ENCODE data around the gene SLC5A4.
"Not testable (repeated sequence)": the region's sequence is repeated elsewhere in the genome, so short reads cannot be mapped to it uniquely, and the experiment has no call there.

The SLC5A4 gene

DNA sequence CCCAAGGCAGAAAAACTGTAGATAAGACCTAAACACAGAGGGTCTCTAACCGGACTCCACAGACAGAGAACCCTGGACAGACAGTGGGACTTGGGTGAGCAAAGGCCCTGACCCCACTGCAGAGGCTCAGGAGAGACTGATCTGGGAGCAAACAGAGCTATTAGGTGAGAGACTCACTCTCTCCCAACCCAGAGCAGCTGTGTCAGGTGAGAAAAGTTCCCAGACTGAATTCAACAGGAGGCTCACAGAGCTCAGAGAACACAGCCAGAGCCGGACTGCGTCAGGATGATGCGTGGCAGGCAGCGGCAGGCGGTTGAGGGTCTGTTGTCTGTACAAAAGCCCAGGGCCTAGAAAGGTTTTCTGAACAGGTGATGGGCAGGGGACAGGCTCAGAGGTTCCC lies 55.8 kb downstream of the SLC5A4 start:
- DNase-seq: no peak

DNA sequence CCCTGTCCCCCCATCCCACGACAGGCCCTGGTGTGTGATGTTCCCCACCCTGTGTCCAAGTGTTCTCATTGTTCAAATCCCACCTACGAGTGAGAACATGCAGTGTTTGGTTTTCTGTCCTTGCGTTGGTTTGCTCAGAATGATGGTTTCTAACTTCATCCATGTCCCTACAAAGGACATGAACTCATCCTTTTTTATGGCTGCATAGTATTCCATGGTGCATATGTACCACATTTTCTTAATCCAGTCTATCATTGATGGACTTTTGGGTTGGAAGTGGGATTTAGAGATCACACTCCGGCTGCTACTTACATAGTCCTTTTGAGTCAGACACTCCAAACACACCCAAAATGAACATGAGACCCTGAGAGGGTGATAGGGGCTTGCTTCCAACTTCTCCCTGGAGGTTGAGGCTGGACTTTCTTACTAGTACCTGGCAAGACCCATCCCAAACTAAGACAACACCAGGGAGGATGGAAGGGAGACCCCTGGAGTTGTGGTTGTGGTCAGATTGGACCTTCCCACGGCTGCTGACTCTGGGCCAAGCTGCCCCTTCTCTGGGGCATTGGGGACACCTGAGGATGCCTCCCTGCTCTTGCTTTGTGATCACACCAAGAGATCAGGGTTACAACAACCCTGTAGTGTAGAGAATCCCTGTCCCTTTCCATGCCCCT lies 57.5 kb downstream of the SLC5A4 start:
- DNase-seq: not testable (repeated sequence)

DNA sequence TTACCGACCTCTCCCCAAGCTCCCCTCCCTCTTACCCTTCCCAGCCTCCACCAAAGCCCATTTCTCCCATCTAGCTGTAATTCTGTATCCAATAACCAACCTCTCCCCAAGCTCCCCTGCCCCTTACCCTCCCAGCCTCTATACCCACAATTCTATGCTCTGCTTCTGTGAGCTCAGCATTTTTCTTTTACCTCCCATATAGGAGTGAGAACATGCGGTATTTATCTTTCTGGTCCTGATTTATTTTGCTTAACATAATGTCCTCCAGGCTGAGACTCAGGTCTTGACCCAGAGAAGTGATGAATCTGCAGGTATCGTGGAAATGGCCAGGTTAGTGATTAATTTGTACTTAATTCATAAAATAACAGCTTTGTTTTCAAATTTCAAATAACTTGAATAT lies 59.2 kb downstream of the SLC5A4 start:
- DNase-seq: not testable (repeated sequence)

DNA sequence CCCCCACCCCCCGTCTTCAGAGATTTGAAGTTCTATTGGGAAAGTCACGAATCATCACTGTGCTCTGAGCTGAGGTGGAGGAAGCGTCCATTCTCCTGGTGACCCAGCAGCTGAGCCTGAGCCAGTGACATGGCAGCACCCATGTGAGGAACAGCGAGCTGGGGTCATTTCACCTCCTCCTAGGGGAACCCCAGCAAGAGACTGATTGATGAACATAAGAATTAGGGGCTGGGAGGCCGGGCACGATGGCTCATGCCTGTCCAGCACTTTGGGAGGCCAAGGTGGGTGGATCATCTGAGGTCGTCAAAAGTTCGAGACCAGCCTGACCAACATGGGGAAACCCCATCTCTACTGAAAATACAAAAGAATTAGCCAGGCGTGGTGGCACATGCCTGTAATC lies 61.8 kb downstream of the SLC5A4 start:
- not testable (repeated sequence) for DNase-seq

DNA sequence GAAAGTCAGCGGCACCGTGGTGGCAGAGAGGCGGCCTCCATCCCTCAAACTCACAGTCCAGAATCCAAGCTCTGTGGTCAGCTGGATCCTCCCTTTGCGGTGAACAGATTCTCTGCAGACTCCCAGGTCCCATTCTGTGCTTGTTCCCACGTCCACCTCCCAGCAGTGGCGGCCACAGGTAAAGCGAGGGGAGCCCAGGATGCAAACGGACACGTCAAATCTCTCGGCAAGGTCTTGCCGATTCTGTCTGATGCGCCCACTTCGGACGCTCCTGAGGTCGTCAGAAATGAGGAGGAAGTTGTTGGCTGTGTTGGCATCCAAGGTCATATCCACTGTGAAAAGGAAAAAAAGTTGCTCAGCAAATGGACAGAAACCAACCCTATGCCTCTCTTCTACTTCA lies 64.1 kb downstream of the SLC5A4 start:
- DNase-seq: not testable (repeated sequence)

DNA sequence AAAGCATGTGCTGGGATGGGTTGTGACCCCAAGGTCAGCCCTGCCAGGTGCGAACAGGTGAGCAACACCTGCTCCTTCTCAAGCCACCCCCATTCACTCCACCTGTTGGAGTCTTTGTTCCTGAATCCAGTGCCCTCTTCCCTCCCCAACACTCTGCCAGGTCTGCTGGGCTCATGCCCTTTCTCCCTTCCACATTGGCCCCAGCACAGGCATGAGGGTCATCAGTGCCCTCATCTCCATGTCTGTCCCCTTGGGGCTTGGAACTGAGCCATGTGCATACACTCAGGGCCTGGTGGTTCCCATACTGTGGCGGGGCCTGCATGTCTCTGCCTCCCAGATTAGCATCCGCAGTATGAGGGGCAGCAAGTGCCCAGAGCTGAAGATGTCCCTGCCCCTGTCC lies 69.3 kb downstream of the SLC5A4 start:
- no peak for DNase-seq

DNA sequence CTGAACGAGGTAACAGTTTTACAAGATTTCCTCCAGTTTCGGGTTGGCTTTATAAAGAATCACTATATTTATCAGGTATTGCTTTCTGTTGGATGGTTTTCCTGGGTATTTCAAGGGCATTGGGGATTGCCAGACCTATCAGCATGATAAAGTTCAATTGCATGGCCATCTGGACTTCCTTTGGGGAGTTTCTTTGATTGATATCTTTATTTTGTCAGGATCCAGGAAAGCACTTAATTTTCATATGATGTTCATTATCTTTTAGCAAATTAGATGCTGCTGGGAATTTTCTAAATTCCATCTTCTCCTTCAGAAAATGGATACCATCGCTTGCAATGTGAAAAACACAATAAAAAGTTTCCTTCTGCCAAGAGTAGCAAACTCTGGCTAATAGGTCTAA lies 71.5 kb downstream of the SLC5A4 start:
- no peak for DNase-seq

DNA sequence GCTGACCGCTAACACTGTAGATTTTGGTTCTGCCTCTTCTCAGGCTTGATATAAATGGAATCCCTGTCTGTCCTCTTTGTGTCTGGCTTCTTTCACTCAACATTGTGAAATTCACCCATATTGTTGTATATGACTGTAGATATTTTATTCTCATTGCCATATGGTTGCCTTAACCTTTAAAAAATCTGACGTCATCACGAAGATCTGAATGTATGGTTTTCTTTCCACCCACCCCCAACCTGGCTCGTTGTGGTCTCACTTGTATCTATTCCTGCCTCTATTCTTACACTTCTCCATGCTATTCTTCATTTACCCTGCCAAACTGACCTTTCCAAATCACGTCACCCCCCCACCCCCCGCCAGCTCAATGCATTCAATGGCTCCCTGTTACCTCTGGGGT lies 74.1 kb downstream of the SLC5A4 start:
- no peak for DNase-seq

DNA sequence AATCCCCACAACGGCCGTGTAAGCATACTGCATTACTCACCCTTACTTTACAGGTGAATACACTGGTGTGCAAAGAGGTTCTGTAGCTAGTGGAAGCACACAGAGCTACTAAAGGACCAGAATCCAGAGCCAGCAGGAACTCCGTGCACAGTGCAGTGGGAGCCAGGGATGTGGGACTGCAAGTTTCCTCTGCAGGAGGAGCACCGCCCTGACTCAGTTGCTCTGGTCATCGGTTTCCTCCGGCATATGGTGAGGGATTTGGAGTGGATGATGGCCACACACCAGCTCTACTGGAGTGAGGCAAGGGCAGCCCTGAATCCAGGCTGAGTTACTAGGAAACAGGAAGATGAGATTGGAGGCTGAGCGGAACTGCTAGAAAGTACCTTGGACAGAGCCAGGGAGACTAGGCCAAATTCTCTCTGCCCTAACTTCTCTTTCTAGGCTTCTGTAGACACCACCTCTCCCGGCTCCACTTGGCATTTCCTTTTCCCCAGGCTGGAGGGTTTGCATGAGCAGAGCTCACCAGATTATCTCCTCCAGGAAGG lies 77.9 kb downstream of the SLC5A4 start:
- DNase-seq: no peak

DNA sequence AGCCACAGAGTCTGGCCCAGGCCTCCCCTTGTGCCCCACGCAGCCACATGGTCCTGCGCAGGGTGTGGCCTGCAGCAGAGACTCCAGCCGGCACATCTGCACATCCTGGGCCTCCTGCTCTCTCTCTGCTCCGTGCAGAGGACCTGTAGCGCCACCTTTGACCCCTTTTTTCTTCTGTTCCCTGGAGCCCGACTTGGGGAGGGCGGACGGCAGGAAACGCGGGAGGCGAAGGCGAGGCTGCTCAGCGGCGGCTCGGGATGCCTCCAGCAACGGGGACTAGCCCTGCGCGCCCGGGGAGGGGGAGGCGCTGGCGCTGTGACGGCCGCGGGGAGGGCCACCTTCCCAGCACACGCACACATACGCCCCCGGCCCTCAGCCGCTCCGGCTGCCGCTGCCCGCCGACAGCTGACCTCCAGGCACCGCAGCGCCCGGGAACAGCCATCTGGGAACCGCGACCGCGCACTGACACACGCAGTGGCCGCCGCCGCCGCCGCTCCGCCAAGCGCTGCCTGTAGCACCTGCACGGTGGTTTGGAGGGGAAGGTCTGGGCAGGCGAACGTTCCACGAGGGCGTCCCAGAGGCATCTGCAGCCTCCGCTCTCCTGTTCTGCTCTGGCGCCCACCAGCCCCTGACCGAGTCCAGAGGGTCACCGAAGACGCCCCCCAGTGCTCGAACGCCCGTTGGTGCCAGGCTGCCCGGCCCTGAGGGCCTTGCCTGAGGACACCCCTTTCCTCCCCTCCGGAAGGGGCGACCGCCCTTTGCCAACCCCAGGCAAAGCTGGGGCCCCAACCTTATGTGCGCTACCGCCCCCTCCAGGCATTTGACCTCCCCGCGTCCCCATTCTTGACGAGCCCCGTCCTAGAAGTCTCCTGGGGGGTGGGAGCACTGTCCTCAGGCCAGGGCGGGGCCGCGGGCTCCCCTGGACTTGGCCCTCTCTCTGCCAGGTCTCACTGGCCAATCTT lies 79.2 kb downstream of the SLC5A4 start:
- DNase-seq: no peak

DNA sequence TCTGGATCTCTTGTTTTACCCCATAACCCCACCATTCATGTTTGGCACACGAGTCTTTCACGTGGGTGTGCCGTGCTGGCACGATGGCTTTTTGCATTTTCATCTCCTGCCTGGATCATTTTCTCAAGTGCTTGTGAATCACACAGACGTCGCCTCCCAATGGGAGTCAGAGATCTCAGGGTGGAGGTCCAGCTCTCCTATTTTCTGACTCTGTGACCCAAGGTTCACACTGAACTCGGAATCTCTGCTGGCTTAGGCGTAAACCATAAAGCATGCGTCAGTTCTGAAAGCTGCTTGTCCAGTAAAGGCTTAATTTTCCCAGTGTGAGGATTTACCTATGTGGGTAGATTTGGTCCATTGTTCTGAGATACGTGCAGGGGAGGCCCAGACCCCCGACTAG lies 80.0 kb downstream of the SLC5A4 start:
- DNase-seq: no peak

Measured in MV-4-11 (cell line).